Endodermal cell (in vitro differentiated cells): Measurements from ENCODE around the gene CCDC106. TPM values are rescaled to one million over a fixed set of nuclear protein-coding genes. Genes with fewer than 3 reads are reported as not detected.

ENCODE experiments used
- DNase-seq: peaks from one replicate; pipeline ENCODE4 v3.0.0-alpha.2; 2017
- H3K27ac ChIP-seq: 2 replicates; pipeline ENCODE4 v1.5.1; 2013; ENCODE audit warnings: mild to moderate bottlenecking, low read depth, low read length, moderate library complexity
- H3K27me3 ChIP-seq: 2 replicates; pipeline ENCODE4 v1.6.1; 2013; ENCODE audit warnings: mild to moderate bottlenecking, low read length, moderate library complexity; ENCODE audit not compliant: insufficient read depth, control insufficient read depth, poor library complexity, severe bottlenecking
- H3K36me3 ChIP-seq: 2 replicates; pipeline ENCODE4 v1.7.0; 2013; ENCODE audit warnings: mild to moderate bottlenecking, low read length, moderate library complexity; ENCODE audit not compliant: control insufficient read depth, insufficient read depth
- H3K4me1 ChIP-seq: one replicate; pipeline ENCODE4 v1.7.0; 2013; ENCODE audit warnings: low read length; ENCODE audit not compliant: control insufficient read depth, insufficient read depth
- H3K4me3 ChIP-seq: 2 replicates; pipeline ENCODE4 v1.5.1; 2013; ENCODE audit warnings: mild to moderate bottlenecking, low read length, moderate library complexity
- H3K9ac ChIP-seq: 2 replicates; pipeline ENCODE4 v1.6.1; 2013; ENCODE audit warnings: mild to moderate bottlenecking, low read length, moderate library complexity; ENCODE audit not compliant: poor library complexity, severe bottlenecking; ENCODE audit errors: extremely low read depth
- H3K9me3 ChIP-seq: 2 replicates; pipeline ENCODE4 v1.6.1; 2013; ENCODE audit warnings: mild to moderate bottlenecking, low read length, moderate library complexity; ENCODE audit not compliant: control insufficient read depth
- H3K27ac Mint-ChIP-seq: 2 replicates; pipeline ENCODE4 v1.8.0; 2020; ENCODE audit warnings: mixed read lengths
- H3K27me3 Mint-ChIP-seq: 2 replicates; pipeline ENCODE4 v1.8.0; 2021; ENCODE audit warnings: mild to moderate bottlenecking, mixed read lengths; ENCODE audit not compliant: insufficient read depth
- H3K36me3 Mint-ChIP-seq: 2 replicates; pipeline ENCODE4 v1.8.0; 2020; ENCODE audit warnings: low read depth, mixed read lengths
- H3K4me1 Mint-ChIP-seq: 2 replicates; pipeline ENCODE4 v1.8.0; 2020; ENCODE audit warnings: mixed read lengths
- H3K4me3 Mint-ChIP-seq: 2 replicates; pipeline ENCODE4 v1.8.0; 2020; ENCODE audit warnings: mild to moderate bottlenecking, moderate library complexity, mixed read lengths
- H3K9me3 Mint-ChIP-seq: 2 replicates; pipeline ENCODE4 v1.8.0; 2020; ENCODE audit warnings: mild to moderate bottlenecking, mixed read lengths
- CTCF ChIP-seq: fragments of 200-600 bp; sonication (generic); conservative IDR thresholded peaks from 2 replicates; pipeline ENCODE4 v1.5.0; 2021; ENCODE audit warnings: antibody characterized with exemption, mild to moderate bottlenecking
- WGBS, 2 experiments: methylation state at CpG; one replicate each; pipeline versions ENCODE4 v1.1.5 to v1.1.7; 2013; ENCODE audit warnings: missing lambda C conversion rate in 2 of 2, mixed read lengths in 1 of 2; ENCODE audit not compliant: insufficient coverage in 1 of 2, insufficient read length in 1 of 2; 5-methylcytosine and 5-hydroxymethylcytosine counted together
- total RNA-seq, 2 donors: library from RNA; stranded (reverse); fragmentation: NEBNext Ultra II Directional in 1 of 2; extraction: Animal tissue kit (Norgen Biotek cat#: 25700) in 1 of 2; gene quantifications; 2 replicates in 1 of 2; 3 replicates in 1 of 2; pipeline ENCODE4 v1.2.1, GENCODE V29; 2021

Gene CCDC106
- total RNA-seq, 2 donors from 2014 or later: 18.0 to 24.9 TPM

- Mint-ChIP-seq H3K4me1 (no peaks in the 10 kb centered on the region), H3K27me3 (no peaks in the 10 kb centered on the region), H3K36me3 (peaks cover 33% of the 10 kb centered on the region), H3K9me3 (no peaks in the 10 kb centered on the region), H3K27ac (no peak overlapping the region), H3K4me3 (no peak overlapping the region)
- H3K27me3 ChIP-seq: no peaks in the 10 kb centered on the region
- H3K9ac ChIP-seq: no peak overlapping the region
- no peak for DNase-seq
- no peaks in the 10 kb centered on the region for H3K4me1 ChIP-seq
- H3K27ac ChIP-seq: no peak overlapping the region
- no peaks in the 10 kb centered on the region for H3K9me3 ChIP-seq
- 97 to 98% methylated on average over 58 to 91 of the region's 98 CpGs for WGBS, 2 experiments
- H3K36me3 ChIP-seq: peaks cover 10% of the 10 kb centered on the region
- H3K4me3 ChIP-seq: no peak overlapping the region
- no peak for TF ChIP-seq CTCF
Measured at GRCh38 chr19:55614711-55615542, 33.1 kb upstream of the CCDC106 start.

GRCh38 chr19:55615543-55616394 is 32.2 kb upstream of the CCDC106 start:
- Mint-ChIP-seq H3K4me1 (no peaks in the 10 kb centered on the region), H3K36me3 (peaks cover 34% of the 10 kb centered on the region), H3K27ac (no peak overlapping the region), H3K9me3 (no peaks in the 10 kb centered on the region), H3K4me3 (no peak overlapping the region), H3K27me3 (no peaks in the 10 kb centered on the region)
- no peak for DNase-seq
- 96 to 97% methylated on average over 66 to 88 of the region's 88 CpGs for WGBS, 2 experiments
- H3K9ac ChIP-seq: no peak overlapping the region
- H3K4me3 ChIP-seq: no peak overlapping the region
- H3K36me3 ChIP-seq: peaks cover 13% of the 10 kb centered on the region
- no peaks in the 10 kb centered on the region for H3K4me1 ChIP-seq
- no peak for TF ChIP-seq CTCF
- no peaks in the 10 kb centered on the region for H3K9me3 ChIP-seq
- no peak overlapping the region for H3K27ac ChIP-seq
- H3K27me3 ChIP-seq: no peaks in the 10 kb centered on the region

GRCh38 chr19:55616395-55616875 is 31.6 kb upstream of the CCDC106 start:
- no peak overlapping the region for H3K9ac ChIP-seq
- DNase-seq: no peak
- H3K36me3 ChIP-seq: peaks cover 20% of the 10 kb centered on the region
- Mint-ChIP-seq H3K36me3 (peaks cover 35% of the 10 kb centered on the region), H3K27ac (no peak overlapping the region), H3K27me3 (no peaks in the 10 kb centered on the region), H3K4me1 (no peaks in the 10 kb centered on the region), H3K9me3 (no peaks in the 10 kb centered on the region), H3K4me3 (no peak overlapping the region)
- no peaks in the 10 kb centered on the region for H3K4me1 ChIP-seq
- TF ChIP-seq CTCF: no peak
- no peak overlapping the region for H3K27ac ChIP-seq
- no peak overlapping the region for H3K4me3 ChIP-seq
- no peaks in the 10 kb centered on the region for H3K27me3 ChIP-seq
- H3K9me3 ChIP-seq: no peaks in the 10 kb centered on the region
- WGBS, 2 experiments: 97 to 98% methylated on average over 30 to 38 of the region's 38 CpGs
